Superior temporal gyrus (tissue), 1 donor: ENCODE results near the gene GLS.

Experiments used
- DNase-seq: peaks from one replicate; pipeline ENCODE4 v3.0.0-alpha.2; 2016; ENCODE audit errors: extremely low spot score

GLS gene

DNA sequence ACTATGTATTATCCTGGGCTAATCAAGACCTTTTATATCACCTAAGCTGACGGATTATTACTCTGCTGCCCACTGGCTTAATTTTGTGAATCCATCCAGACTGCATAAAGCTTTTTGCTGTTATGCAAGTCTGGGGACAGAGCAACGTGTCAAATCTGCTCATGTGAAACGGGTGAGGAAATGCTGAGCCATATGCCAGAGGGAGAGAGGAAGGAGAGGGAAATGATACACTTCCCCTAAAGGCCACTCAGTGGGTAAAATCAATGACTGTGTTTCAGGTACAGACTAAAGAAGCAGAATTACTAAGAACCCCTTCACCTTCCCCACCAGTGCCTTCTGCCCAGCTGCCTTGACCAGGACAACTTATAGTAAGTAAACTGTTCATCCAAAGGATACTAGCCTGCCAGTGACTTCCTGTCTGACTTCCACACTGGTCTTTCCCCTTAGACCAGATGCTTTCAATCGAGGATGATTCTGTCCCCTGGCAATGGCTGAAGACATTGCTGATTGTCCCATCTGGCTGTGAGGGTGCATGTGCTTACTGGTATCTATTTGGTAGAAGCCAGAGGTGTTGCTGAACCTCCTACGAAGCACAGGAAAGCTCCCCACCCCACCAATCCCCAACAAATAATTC, 90.4 kb downstream of the GLS start:
- no peak for DNase-seq

DNA sequence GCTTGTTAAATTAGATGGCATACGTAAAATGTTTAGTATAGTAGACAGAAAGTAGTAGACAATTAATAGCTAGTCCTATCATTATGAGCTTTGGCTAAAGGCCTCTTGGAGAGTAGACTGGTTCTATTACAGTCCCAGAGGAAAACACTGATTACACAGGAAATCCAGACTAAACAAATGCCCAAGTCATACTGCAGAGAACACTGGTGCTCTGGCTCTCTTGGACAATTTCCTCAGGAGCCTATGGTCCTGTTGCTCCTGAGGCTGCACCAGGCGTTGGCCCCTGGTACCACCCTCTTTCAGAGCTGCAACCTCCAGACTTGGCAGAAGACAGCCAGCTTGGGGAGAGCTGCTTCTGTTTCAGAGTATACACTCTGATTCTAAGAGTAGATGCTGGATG, 91.6 kb downstream of the GLS start:
- no peak for DNase-seq

DNA sequence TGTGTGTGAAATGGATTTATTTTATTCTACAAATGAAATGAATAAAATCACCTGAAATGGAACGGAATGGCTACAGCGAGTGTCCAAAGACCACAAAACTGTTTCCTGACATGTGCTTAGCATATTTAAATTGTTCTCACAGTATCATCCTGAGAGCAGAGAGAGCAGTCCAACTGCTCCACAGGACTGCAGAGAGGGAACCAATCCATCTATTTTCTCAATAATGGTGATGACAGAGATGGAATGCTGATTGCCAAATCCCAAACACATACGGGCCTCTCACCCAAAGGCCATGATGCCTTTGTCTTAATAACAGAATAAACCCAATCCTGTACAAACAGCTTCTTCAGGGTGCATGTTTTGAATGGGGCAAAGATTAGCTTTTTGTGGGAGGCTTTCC, 92.2 kb downstream of the GLS start:
- DNase-seq = no peak

DNA sequence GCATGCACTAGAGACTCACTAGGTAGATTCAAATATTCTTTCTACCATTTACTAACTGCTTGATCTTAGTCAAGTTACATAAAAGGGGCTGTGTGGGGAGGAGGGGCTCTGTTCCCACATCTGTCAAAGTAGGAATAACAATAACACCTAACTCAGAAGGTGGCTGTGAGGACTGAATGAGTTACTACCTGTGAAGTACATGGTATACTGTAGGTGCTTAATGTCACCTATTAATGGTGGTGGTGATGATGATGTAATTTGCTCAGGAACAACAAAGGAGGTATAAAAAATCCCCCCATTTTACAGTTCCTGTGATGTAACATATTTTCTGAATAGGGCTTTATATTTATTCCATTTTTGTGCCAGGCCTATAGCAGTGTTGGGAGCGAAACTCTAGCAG, 92.6 kb downstream of the GLS start:
- no peak for DNase-seq

DNA sequence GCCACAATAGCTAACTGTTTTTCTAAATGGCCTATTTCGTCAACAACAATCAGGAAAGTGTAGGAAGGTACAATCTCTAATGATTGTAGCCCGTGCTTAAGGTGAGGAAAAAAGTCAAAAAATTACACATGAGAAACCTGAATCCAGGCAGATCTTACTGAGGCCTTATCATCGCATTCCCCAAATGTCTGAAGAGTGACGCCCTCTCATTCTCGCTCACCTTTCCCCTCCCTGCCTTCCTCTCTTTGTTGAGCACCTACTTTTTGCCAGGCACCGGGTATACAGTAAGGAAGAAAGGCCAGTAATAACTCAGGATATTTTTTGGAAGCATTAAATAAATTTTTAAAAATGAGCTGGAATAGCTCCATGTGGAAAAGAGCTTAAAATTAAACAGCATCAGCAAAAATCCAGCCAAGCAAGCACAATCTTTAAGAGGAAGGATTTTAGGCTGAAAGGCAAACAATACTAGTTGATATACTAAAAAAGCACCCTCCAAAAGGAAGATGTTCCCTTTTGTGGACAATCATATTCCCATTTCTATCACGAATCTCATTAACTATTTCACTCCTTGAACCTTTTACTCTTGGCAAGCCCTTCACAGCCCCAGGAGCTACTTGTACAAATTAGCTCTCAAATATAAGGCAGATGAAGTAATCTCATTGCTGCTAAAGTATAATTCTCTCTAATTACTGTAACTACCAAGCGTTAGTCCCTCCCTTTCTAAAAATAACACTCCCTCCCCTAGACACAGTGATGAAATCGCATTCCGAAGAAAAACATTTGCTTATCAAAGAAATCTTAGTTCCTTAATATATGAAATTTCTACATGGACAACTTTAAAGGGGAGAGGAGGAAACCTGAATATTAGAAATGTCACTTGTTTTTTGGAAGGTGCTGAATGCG, 93.4 kb downstream of the GLS start:
- DNase-seq = no peak

DNA sequence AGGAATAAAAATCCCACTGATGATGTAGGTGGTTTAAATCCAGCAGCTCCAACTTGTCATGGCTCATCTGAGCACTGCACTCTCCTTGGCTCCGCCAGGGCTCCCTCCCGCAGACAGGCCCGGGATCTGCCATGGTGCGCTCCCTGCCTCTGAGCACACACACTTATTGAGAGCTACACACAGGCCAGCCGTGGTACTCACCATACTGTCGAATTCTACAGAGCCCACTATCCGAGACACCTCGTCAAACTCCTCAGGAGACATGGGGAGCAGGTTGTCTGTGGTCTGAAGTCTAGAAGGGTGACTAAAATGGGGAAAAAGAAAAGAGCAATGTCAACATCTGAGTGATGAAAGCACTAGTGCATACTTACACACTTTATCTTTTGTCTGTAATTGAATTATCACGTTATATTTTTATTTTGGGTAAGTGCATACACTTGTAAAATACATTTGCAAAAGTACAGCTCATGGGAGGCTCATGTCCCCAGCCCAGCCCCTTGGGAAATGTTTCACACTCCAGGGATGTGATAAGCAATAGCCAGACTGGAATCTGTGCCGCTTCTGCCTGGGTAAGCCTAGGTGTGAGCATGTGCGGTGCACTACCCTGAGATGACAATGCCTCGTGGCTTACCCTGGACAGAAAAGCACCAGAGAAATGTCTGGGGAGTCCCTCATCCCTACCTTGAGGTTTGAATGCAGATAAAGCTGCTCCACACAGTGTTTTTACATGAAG, 94.2 kb downstream of the GLS start:
- DNase-seq = no peak

DNA sequence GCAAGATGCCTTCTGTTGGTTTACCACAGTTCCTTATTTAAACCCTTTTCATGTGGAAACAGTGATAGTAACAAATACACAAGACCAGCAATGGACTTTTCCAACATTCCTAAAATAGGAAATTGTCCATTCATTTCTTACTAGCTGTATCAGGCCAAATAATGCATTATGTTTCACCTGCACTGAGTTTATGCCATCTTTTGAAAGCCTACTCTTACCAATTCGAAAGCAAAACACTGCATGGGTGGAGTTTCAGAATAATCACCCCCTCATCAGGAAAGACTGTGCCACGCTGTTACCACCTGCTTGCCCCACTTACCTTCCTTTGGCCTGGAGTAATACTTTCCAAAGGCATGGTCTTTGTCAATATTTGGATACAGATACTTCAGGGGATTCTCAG, 95.9 kb downstream of the GLS start:
- no peak for DNase-seq

DNA sequence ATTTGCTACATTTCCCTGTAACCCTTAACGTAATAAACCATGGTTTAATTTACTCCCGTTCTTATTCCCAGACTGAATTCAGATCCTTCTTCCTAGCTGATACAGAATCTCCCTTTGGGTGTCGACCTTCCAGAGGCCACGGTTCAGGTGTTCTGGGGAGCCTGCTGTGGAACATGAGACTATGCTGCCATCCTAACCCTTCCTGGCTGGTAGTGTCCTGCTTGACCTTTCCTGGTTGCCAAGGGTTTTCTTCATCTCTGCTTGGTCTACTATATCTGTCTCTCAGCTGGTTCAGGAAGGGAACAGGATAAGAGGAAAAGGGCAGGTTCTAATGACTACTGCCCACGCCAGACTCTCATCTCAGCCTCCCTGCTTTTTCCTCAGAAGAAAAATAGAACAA, 96.9 kb downstream of the GLS start:
- DNase-seq = no peak

DNA sequence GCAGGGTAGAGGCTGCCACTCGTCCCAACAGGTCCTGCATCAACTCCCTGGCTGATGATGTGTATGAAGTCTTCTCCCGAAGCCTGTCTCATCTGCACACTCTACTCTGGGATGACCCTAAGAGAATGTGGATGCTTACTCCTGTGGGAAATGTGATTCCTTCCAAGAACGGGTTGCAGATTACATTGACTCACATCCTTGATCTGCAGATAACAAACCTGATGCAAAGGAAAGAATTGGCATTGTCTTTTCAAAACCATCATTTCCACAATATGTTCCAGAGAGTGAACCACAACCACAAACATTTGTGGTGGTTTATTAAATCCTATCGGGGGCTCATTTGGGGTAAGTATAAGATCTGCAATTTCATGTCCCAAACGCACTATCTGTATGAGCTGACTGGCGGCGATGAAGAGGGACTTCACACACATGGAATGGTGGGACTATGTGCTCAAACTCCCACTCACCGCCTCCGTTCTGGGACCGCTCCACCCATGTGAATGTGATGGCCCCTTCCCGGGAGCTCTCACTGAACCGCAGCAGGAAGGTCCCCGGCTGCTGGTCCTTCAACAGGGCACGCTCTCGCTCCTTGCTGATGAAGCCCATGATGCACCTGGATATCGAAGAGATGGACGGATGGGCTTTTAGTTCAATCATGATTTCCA, 97.9 kb downstream of the GLS start:
- DNase-seq = no peak

DNA sequence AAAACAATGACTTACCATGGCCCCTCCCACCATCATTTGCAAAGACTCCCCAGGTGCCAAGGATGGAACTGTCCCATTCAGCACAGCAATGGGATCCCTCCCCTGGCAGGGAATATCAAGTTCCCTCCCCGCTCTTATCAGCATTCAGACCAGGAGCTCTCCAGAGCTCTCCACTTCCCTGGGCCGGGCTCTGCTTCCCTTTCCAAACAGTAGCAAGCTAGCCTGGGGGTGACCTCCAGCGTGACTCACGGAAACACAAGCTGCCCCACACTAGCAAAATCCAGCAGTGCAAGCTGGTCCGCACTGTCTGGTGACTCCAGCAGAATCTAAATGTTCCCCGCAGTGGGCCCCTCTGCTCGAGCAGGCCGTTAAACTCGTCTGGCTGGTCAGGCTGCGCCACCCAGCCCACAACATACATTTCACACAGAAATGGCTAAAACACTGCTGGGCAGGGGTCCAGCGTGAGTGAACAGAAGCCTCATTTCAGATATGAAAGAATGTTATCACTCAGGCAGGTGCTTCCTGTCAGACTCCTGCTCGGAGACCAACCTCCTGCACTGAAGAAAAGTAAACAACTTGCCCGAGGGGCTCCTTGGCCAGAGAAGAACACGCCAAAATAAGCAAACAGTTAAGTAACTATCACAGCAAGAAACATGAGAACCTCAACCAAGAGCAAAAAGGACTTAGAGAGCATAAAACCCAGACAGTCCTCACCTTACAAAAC, 99.4 kb downstream of the GLS start:
- DNase-seq = no peak

DNA sequence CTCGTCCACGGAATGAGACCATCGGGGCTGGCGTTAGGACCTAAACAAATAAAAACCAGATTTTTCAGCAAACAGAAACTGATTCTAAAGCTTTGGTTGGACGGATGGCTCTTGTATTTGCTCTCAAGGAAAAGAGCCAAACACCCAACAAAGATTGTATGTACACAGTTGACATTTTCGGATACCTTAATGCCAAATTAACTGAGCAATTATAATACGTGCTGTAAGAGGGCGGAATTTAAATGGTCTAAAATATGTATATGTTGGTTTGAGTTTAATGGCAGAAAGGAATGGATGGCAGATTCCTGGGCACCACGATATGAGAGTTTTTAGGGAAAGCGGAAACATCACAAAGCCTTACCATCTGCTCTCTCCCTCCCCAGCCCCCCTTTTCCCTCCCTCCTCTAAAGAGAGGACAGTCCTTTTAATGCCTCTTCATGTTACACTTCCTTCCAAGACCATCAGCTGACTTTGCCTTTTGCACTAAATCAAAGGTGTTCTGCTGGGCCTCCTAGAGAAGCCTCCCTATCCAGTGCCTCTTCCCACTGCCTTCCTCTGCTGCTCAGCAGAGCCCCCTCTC, 100.1 kb downstream of the GLS start:
- no peak for DNase-seq

DNA sequence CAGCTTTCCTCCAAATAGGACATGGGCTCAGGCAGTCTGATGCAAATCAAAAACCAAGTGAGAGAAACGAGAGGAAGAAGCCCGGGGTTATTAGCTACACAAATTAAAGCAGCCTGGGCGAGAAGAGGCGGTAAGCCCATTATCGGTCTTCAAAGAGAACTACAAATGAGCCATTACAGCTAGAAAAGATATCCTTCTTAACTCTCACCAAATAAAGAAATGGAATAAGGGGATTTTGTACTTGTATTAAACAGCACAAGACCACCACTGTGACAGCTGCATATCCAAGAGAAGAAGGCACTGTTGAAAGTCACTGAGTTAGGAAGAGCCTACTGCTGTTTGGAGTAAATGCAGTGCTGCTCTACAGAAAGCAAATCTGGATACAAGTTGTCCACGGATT, 100.7 kb downstream of the GLS start:
- DNase-seq = no peak

DNA sequence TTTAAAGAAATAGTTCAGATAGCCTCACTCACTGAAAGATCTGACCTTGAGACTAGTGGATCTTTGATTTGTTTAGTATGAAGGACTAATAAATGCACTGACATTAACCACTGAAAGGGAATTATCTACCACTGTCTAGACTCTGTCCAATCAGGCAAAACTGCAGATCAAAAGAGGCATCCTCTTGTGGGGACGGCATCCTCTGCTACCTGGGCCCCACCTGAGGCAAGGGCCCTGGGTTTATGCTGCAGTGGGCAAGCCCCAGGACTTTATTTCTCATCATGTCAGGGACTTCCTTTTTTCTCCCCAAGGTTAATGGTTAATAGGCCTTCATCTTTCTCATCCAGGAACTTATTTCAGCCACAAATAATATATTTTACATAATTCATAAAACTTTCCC, 101.1 kb downstream of the GLS start:
- no peak for DNase-seq

DNA sequence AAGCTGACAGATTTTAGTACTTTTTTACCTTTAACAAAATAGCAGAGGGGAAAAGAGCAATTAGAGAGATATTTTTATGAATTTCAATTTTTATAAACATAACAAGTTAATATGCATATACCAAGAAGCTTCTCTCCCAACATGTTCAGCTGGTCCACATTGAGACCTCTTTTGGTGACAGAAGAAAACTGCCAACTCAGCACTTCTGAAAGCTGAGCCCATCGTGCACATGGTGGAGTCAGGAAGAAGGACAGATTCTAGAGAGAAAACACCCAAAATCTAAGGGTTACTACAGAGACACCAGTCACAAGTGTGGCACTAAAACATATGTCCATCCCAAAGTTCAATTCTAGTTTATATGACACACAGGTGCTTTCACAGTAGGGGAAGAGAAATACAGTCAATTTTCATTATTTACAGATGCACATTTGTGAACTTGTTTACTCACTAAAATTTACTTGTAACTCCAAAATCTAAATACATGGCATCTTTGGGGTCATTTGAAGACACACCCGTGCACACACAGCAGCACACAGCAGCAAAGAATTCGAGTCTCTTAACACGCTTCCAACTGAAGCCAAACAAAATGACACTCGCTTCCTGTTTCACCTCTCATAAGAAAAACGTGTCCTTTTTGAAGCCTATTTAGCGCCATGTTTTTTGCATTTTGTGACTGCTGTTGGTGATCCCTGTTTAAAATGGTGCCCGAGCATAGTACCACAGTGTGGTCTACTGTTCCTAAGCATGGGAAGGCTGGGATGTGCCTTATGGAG, 101.8 kb downstream of the GLS start:
- DNase-seq = no peak

DNA sequence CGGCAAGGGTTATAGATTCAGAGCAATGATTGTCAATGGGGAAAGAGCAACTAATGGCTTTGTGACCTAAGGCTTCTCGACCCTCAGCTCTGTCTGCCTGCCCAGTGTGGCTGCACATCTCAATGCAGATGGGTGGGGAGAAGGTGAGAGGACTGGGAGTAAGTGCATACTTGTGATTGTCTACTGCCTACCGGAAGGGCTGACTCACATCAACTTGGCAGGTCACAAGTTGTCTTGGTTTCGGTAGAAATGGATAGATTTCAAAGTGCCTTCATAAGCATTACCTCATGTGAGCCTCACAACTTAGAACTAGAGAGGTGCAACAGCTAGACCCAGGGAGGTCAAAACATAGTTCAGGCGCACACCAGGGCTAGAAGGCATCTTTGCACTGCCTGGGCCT, 104.0 kb downstream of the GLS start:
- DNase-seq = no peak

DNA sequence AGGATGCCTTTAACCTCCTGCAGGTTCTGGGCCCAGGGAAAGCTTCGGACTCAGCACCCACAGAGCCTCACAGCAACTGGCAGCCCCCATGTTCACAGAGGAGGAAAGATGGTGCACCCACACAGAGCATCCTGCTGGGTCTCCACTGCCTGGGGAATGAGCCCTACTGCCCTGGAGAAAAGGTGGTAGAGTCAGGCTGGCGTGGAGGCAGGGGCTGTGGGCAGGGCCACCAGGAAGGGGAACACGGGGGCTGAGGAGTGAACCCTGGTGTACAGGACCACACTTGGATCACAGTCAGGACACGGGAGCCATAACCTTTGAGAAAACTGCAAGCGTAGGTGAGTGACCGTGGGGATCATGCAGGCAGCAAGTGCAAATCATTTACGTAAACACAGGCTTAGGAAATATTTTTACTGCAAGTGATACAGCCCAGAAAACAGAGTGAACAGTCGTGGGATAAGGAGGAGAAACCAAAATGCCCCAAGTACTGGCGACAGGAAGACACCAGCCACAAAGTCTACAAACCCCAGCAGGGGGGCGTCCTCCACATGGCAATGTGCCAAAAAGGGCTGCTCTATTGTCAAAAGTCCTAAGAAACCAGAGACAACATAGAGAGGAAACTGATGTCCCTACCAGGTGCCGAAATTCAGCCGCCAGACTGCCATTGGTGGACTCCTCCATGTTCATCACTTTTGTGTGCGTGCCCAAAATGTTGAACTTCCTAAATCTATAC, 105.8 kb downstream of the GLS start:
- DNase-seq = no peak

DNA sequence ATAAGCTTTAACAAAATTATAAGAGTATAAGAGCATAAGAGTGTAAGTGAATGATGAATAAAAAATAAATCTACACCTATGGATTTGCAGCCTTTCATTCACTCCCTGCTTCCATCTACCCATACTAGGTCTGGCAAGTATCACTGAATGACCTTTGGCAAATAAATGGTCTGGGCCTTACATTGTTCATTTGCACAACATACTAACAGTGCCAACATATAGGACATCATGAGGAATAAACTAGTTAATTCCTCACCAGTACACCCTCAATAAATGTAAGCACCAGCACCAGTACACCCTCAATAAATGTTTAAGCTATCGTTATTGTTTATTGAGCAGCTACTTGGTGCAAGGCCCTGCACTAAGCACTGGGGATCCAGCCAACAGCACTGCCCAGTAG, 106.5 kb downstream of the GLS start:
- no peak for DNase-seq

DNA sequence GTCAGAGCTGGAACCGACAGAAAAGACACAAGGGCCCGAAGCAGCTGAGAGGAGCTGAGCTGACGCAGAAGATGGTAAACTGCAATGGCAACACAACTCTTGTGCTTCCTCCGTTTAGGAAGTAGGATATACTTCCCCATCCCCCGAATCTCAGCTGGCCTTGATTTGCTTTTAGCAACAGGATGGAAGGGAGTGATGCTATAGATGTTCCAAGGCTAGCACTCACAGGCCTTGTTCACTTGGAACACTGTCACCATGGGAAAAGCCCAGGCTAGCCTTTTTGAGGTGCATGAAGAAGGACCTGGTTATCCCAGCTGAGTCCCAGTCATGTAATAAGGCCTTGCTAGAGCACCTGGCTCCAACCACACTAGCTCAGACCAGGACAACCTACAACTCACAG, 107.3 kb downstream of the GLS start:
- DNase-seq = no peak

DNA sequence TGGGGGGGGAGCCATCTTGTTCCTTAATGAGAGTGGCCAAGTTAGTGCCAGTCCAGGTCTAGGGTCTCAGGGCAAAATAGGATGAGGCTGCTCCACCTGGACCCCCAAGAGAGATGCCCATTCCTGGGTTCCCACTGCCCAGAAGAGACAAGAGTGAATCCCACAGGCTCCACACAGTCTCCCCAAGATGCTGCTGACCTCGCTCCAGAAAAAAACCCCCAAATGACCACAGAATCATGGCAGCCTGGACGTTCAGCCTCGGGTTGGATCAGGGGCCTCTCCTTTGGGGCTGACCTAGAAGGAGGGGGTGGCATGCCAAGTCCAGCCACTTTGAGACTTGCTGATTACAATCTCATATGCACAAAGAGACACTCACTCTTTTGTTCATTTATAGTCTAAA, 108.3 kb downstream of the GLS start:
- no peak for DNase-seq

DNA sequence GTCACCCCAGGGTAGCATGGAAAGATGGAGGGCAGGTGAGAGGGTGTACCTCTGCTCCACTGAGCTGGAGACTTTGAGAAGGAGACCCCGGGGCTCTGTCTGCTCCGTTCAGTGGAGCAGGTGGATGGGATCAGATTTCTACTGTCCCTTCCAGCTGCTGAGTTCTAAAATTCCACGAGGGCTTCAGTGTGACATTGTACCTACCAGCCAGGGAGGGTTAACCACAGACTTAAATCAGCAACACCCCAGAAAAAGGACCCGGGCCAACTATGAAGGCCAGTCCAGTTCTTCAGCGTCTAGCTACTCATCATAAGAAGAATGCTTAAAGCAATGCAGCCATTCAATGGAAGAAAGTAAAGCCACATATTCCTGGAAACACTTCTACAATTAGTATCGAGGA, 109.5 kb downstream of the GLS start:
- no peak for DNase-seq
